Central memory CD4-positive, alpha-beta T cell (primary cell): Measurements from ENCODE around the gene PLEKHF1.
A peak's percentile ranks its signal among the peaks of the same experiment; 100 is the strongest.
"Not testable (repeated sequence)": the region's sequence is repeated elsewhere in the genome, so short reads cannot be mapped to it uniquely, and the experiment has no call there.

Experiments used
- DNase-seq: peaks from one replicate; pipeline ENCODE4 v3.0.0; 2022

The PLEKHF1 gene

DNA sequence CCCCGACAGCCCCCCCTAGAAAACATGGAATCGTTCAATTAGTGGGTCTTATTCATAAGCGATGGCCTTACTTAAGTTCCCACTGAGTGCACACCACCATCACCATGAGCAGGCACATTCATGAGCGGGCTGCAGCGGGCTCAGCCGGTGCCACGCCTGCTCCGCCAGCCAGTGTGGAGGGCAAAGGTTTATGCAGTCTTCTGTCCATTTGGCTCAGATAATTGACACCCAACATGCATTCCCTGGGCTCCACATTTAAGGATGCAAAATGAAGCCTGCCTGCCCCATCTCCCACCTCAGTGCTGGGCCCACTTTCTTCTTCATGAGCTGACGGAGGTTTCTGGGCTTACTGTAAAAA, 37.7 kb downstream of the PLEKHF1 start:
- DNase-seq: no peak

GRCh38 chr19:29704562-29705558, 39.6 kb downstream of the PLEKHF1 start:
- DNase-seq: no peak

GRCh38 chr19:29705706-29706105, 40.4 kb downstream of the PLEKHF1 start:
- DNase-seq: no peak

- DNase-seq: no peak
Measured at GRCh38 chr19:29706635-29707034, 41.4 kb downstream of the PLEKHF1 start.

DNA sequence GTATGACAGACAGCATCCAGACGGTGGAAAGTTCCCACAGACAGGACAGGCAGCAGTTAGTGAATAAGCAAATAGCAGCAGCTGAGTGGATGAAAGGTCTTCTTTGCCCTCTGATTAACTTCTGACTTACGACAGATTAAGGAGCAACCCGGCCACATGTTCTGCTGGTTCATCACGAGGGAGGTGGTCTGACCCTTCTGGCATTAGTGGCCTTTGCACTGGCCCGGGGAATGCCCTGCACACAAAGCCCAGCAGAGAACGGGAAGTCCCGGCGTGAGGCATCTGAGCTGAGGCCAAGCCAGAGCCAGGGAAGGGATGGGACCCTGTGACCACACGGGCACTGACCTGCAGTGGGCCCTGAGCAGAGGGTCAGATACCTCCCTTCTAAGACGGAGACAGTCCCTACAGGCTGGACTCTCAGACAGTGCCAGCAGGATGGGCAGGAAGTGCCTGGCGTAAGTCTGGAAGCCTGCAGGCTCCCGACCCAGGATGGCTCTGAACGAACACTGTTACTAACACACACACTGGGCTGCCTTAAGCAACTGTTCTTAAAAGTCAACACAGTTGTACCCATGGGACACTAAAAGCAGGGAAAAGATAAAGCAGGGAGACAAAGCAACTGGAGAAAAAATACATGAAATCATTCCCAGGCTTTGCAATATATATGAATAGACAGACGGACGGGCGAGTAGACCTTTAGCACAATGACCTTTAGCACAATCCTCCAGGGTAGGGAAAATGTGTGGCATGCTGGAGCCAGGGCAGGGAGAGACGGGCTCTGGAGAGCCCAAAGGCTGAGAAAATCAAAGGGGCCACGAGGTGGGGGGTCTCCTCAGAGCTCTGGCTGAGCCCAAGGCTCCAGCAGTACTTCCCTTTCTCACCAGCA, 43.5 kb downstream of the PLEKHF1 start:
- DNase-seq: no peak

DNA sequence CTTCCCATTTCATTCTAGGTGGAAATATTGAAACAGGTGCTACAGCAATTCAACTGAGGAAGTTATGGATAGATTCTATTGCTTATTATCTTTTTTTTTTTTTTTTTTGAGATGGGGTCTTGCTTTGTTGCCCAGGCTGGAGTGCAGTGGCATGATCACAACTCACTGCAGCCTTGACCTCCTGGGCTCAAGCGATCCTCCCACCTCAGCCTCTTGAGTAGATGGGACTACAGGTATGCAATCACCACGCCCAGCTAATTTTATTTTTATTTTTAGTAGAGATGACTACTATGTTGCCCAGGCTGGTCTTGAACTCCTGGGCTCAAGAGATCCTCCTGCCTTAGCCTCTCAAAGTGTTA, 44.2 kb downstream of the PLEKHF1 start:
- DNase-seq: not testable (repeated sequence)

DNA sequence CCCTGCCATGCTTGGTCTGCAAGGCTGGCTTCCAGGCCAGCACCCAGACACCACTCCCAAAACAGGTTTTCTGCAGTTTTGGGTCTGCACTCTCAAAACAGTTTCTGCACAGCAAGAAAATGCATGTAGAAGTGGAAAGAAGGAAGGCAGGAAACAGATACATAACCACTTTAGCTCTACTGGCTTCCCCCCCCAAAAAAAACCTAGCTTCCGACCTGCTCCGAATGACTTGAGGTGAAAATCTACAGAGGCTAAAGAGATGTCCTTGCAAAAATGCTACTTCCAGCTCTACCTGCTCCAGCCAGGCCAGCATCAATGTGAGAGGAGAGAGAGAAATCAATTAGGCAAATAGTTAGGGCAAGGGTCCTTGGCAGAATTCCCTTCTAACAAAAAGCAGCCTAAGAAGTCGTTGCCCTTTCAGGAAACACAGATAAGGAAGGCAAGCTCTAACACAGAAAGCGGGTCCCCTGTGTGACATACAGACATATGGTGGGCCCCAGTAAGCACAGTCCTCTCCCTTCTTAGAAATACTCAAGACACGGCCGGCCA, 46.4 kb downstream of the PLEKHF1 start:
- DNase-seq: no peak

DNA sequence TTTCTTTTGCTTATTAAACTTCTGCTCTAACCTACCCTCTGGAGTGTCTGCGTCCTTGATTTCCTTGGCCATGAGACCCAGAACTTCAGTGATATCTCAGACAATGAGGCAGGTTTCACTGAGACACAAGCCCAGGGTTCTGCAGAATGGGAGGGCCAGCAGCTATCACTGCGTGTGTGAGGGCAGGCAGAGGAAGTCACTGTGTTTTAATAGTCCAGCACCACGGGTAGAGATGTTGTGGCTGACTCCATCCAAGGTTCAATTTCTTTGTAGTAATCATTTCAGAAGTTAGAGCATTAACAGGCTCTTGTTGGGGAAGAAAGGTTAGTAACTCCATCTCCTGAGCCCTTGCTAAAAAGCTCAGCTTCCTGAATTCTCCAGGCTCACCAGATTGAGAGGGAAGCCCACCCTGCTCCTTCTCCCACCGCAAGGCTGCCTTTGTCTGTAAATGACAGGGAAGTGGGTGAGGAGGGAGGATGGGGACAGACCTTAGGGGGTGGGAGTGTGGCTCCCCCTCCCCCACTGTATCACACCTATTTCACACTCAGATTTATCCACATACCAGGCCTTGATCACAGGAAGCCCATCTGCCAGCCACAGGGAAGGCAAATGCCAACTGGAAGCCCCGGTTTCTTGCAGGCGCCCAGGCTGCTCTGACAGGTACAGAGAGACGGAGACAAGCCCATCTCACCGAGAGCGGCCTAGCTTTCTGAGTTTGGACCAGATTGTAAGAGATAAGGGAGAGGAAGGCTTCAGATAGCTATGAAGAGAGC, 47.7 kb downstream of the PLEKHF1 start:
- no peak for DNase-seq

GRCh38 chr19:29714371-29714952, 49.2 kb downstream of the PLEKHF1 start:
- DNase-seq: no peak

GRCh38 chr19:29714953-29715700, 49.9 kb downstream of the PLEKHF1 start, which contains the start of gene C19orf12:
Gene C19orf12, minus strand, starts transcription at chr19:29715261. Its CDS starts 6,848 bp downstream, at chr19:29708413.
- DNase-seq: peak; percentile 78

GRCh38 chr19:29715701-29716581, 50.7 kb downstream of the PLEKHF1 start:
- peak; percentile 25 for DNase-seq

- no peak for DNase-seq
Measured at GRCh38 chr19:29717051-29717450, 51.8 kb downstream of the PLEKHF1 start.

DNA sequence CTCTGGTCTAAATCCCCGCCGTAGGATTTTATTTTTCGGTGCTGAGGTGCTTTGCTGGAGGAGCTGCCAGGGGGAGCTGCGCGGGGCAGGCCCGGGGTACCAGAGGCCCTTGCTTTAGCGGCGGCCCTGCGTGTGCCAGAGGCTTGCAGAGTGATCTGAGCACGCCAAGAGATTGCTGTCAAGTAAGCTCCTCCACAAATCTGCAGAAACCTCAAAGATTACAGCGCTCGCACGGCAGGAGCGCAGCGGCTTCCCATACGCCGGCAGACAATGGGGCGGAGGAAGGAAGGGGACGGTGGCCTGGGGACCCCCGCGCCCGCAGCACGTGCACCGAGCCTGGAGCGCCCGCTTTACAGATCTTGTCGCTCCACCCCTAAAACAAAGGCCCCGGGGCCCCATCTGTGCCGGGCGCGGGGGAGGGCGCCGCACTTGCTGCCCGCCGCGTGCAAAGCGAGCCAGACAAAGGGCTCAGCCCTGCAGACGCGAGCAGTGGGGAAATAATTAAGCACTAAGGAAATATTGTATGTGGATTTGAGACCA, 58.9 kb downstream of the PLEKHF1 start:
- DNase-seq: no peak

GRCh38 chr19:29724746-29725145, 59.5 kb downstream of the PLEKHF1 start:
- DNase-seq: no peak
